PC-9 (cell line): ENCODE results near the gene CEP44.

ENCODE experiments used
- CTCF ChIP-seq: fragments of 200-600 bp; sonication (generic); conservative IDR thresholded peaks from 2 replicates; pipeline ENCODE4 v1.6.1; 2017; ENCODE audit warnings: mixed run types, antibody characterized with exemption, mild to moderate bottlenecking, moderate library complexity
- EZH2 ChIP-seq: fragments of 200-600 bp; sonication (generic); IDR thresholded peaks from 2 replicates; pipeline ENCODE4 v1.8.0; 2017; ENCODE audit warnings: antibody characterized with exemption, low read depth

GRCh38 chr4:174324725-174325124 lies 41.0 kb downstream of the CEP44 start:
- TF ChIP-seq CTCF (no peak), EZH2 (no peak)
